PC-9 (cell line): ENCODE results near the gene C19orf67. TPM values are rescaled to one million over a fixed set of nuclear protein-coding genes. Genes with fewer than 3 reads are reported as not detected.
A peak's percentile ranks its signal among the peaks of the same experiment; 100 is the strongest.

Source experiments
- BruUV-seq: library from RNA; stranded (reverse); fragments of 400-500 nt; replicated peaks from 2 replicates; lab custom pipeline; 2021; lab: Mats Ljungman, UMichigan
- CTCF ChIA-PET: fragments of 300-600 bp; sonication (Branson Sonifier 250); formaldehyde crosslinking; loops from one replicate; lab custom pipeline; 2022; ENCODE audit warnings: antibody characterized with exemption; lab: Charles Lee
- POLR2A ChIA-PET: fragments of 300-600 bp; sonication (Branson Sonifier 250); formaldehyde crosslinking; loops from one replicate; lab custom pipeline; 2022; ENCODE audit warnings: antibody characterized with exemption; ENCODE audit not compliant: unreplicated experiment; lab: Charles Lee
- DNase-seq, 2 experiments: peaks; one replicate each; pipeline versions ENCODE4 v3.0.0 to v3.0.0-alpha.2; 2015 to 2022; ENCODE audit warnings: mixed read lengths in 1 of 2
- H2AFZ ChIP-seq: fragments of 200-600 bp; sonication (generic); 2 replicates; pipeline ENCODE4 v1.8.1; 2017; ENCODE audit warnings: antibody characterized with exemption
- H3F3A ChIP-seq: fragments of 200-600 bp; sonication (generic); 2 replicates; pipeline ENCODE4 v1.8.1; 2017; ENCODE audit warnings: antibody characterized with exemption, mild to moderate bottlenecking, low read depth; ENCODE audit not compliant: insufficient read depth
- H3K27ac ChIP-seq: fragments of 200-600 bp; sonication (generic); 2 replicates; pipeline ENCODE4 v1.6.1; 2016; ENCODE audit warnings: mixed run types
- H3K27me3 ChIP-seq: fragments of 200-600 bp; sonication (generic); 2 replicates; pipeline ENCODE4 v1.6.1; 2016; ENCODE audit warnings: low read depth, mixed run types; ENCODE audit not compliant: insufficient read depth
- H3K36me3 ChIP-seq: fragments of 200-600 bp; sonication (generic); 2 replicates; pipeline ENCODE4 v1.6.1; 2016; ENCODE audit warnings: low read depth, mixed run types
- H3K4me1 ChIP-seq: fragments of 200-600 bp; sonication (generic); replicated peaks from 2 replicates; pipeline ENCODE4 v1.6.1; 2016; ENCODE audit warnings: mixed run types; ENCODE audit not compliant: insufficient read depth
- H3K4me2 ChIP-seq: fragments of 200-600 bp; sonication (generic); 2 replicates; pipeline ENCODE4 v1.6.1; 2017; ENCODE audit warnings: mixed run types
- H3K4me3 ChIP-seq: fragments of 200-600 bp; sonication (generic); 2 replicates; pipeline ENCODE4 v1.6.1; 2016; ENCODE audit warnings: mixed run types
- H3K79me2 ChIP-seq: fragments of 200-600 bp; sonication (generic); 2 replicates; pipeline ENCODE4 v1.6.1; 2017; ENCODE audit warnings: low read depth, mixed run types
- H3K9me2 ChIP-seq: fragments of 200-600 bp; sonication (generic); 2 replicates; pipeline ENCODE4 v1.8.1; 2017; ENCODE audit warnings: mild to moderate bottlenecking; ENCODE audit not compliant: insufficient read depth
- H3K9me3 ChIP-seq: fragments of 200-600 bp; sonication (generic); 2 replicates; pipeline ENCODE4 v1.8.1; 2016; ENCODE audit warnings: low read depth; ENCODE audit not compliant: insufficient read depth
- H4K20me1 ChIP-seq: fragments of 200-600 bp; sonication (generic); 2 replicates; pipeline ENCODE4 v1.8.1; 2017; ENCODE audit not compliant: insufficient read depth
- EZH2 ChIP-seq: fragments of 200-600 bp; sonication (generic); IDR thresholded peaks from 2 replicates; pipeline ENCODE4 v1.8.0; 2017; ENCODE audit warnings: antibody characterized with exemption, low read depth
- intact Hi-C: fragments of 100-400 bp; cut with micrococcal nuclease; formaldehyde crosslinking; loops from one replicate; pipeline ENCODE4 v1.10.0; 2022; ENCODE audit not compliant: unreplicated experiment
- total RNA-seq: library from RNA; stranded (reverse); gene quantifications from 2 replicates; pipeline ENCODE4 v1.2.3, GENCODE V29; 2021
- TF ChIP-seq, protein P1 (sequence below): fragments of 200-600 bp; sonication (generic); conservative IDR thresholded peaks from 2 replicates; pipeline ENCODE4 v1.6.1; 2017; ENCODE audit warnings: mixed run types, antibody characterized with exemption, mild to moderate bottlenecking, moderate library complexity

Gene C19orf67
- total RNA-seq, 1 experiment from 2014 or later: not detected

DNA sequence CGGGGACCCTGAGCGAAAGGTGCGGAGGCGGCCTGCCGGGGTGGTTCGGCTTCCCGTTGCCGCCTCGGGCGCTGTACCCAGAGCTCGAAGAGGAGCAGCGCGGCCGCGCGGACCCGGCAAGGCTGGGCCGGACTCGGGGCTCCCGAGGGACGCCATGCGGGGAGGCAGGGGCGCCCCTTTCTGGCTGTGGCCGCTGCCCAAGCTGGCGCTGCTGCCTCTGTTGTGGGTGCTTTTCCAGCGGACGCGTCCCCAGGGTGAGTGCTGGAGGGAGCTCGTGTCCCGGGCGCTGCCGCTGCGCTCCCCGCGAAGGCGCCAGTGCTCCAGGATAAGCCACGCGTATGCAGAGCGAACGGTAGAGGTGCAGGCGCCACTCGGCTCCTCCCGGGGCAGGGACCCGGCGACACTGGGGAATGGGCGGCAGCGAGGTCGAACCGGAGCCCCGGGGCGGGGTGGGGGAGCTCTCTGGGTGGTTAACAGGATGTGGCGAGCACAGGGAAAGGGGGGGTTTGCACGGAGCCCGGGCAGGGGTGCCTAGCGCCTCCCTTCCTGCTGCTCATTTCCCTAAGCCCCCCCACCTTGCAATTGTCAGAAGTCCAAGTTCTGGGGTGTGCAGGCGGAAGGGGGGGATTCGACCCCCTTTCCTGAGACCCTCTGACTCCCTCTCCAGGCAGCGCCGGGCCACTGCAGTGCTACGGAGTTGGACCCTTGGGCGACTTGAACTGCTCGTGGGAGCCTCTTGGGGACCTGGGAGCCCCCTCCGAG, 53.7 kb downstream of the C19orf67 start, which contains the start of gene IL27RA:
TSS of gene IL27RA (plus strand) at position 44 of the 762 bp plus-strand sequence. CDS start at position 155, 111 bp downstream.
- H3K36me3 ChIP-seq: no peaks in the 10 kb centered on the region
- no peaks in the 10 kb centered on the region for H3K27me3 ChIP-seq
- no peaks in the 10 kb centered on the region for H3K9me3 ChIP-seq
- H3K79me2 ChIP-seq: no peaks in the 10 kb centered on the region
- 0 out of 2 replicates have a peak within 1 kb of the TSS, but pooled peaks have one; percentile 12 for H3K27ac ChIP-seq
- BruUV-seq: no TSS peak
- DNase-seq: peak; percentile 48 to 56
- TF ChIP-seq, protein P1, sequence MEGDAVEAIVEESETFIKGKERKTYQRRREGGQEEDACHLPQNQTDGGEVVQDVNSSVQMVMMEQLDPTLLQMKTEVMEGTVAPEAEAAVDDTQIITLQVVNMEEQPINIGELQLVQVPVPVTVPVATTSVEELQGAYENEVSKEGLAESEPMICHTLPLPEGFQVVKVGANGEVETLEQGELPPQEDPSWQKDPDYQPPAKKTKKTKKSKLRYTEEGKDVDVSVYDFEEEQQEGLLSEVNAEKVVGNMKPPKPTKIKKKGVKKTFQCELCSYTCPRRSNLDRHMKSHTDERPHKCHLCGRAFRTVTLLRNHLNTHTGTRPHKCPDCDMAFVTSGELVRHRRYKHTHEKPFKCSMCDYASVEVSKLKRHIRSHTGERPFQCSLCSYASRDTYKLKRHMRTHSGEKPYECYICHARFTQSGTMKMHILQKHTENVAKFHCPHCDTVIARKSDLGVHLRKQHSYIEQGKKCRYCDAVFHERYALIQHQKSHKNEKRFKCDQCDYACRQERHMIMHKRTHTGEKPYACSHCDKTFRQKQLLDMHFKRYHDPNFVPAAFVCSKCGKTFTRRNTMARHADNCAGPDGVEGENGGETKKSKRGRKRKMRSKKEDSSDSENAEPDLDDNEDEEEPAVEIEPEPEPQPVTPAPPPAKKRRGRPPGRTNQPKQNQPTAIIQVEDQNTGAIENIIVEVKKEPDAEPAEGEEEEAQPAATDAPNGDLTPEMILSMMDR: peak; percentile 86
- TF ChIP-seq EZH2: no peak
- H2AFZ ChIP-seq: peak within 1 kb of the TSS; percentile 94
- no peaks in the 10 kb centered on the region for H4K20me1 ChIP-seq
- H3K4me1 ChIP-seq: no peaks in the 10 kb centered on the region; the same call in 1 of the 2 replicates
- POLR2A ChIA-PET: interaction anchor here (0.5 to 1.2 kb wide), 4 partner anchors 25 to 176 kb away, joined by 3 to 12 read pairs (median 6); partner anchors contain the start of gene RFX1
- H3F3A ChIP-seq: peaks cover 14% of the 10 kb centered on the region; the same call in 1 of the 2 replicates
- H3K4me3 ChIP-seq: peak within 1 kb of the TSS; percentile 88
- intact Hi-C loops: loop anchor here (5.0 kb wide), 1 partner anchor 40 kb away; the partner anchor contains the start of gene MISP3
- CTCF ChIA-PET: interaction anchor here (0.6 to 0.7 kb wide), 5 partner anchors 10 to 1670 kb away, joined by 3 to 12 read pairs (median 4); no protein-coding TSS in a partner anchor
- no peaks in the 10 kb centered on the region for H3K9me2 ChIP-seq
- peak within 1 kb of the TSS; percentile 93 for H3K4me2 ChIP-seq

Other genes starting within 250 kb of the C19orf67 start
- 1.7 and 2.1 TPM in 2 replicates for gene NANOS3, start 208.6 kb downstream of the C19orf67 start, total RNA-seq
- gene BRME1, start 179.7 kb downstream of the C19orf67 start, total RNA-seq: 13.7 and 13.9 TPM in 2 replicates
- gene CC2D1A, start 179.6 kb downstream of the C19orf67 start, total RNA-seq: 55.1 and 55.8 TPM in 2 replicates
- gene PODNL1, start 147.4 kb downstream of the C19orf67 start, total RNA-seq: 3.2 and 6.4 TPM in 2 replicates
- gene DCAF15, start 133.3 kb downstream of the C19orf67 start, total RNA-seq: 31.7 and 35.3 TPM in 2 replicates
- gene RFX1, start 79.5 kb downstream of the C19orf67 start, total RNA-seq: 20.6 and 25.5 TPM in 2 replicates
- gene RLN3, start 57.6 kb downstream of the C19orf67 start, total RNA-seq: not detected in 2 replicates
- gene IL27RA, start 54.0 kb downstream of the C19orf67 start, total RNA-seq: 7.8 and 11.9 TPM in 2 replicates
- 25.0 and 28.8 TPM in 2 replicates for gene PALM3, start 23.7 kb downstream of the C19orf67 start, total RNA-seq
- gene MISP3, start 13.0 kb downstream of the C19orf67 start, total RNA-seq: 6.7 and 10.5 TPM in 2 replicates
- gene SAMD1, start 5.0 kb upstream of the C19orf67 start, total RNA-seq: 50.3 and 54.7 TPM in 2 replicates
- 62.0 and 82.8 TPM in 2 replicates for gene PRKACA, start 32.0 kb upstream of the C19orf67 start, total RNA-seq
- gene ASF1B, start 50.8 kb upstream of the C19orf67 start, total RNA-seq: 67.4 and 71.2 TPM in 2 replicates
- gene ADGRL1, start 120.4 kb upstream of the C19orf67 start, total RNA-seq: 28.5 and 31.5 TPM in 2 replicates